Measurements from ENCODE around the gene PROX2. TPM values are rescaled to one million over a fixed set of nuclear protein-coding genes. Genes with fewer than 3 reads are reported as not detected.
A peak's percentile ranks its signal among the peaks of the same experiment; 100 is the strongest.

The PROX2 gene
- total RNA-seq, 1 donor from 2014 or later = 0.08 TPM

- H3K4me1 Mint-ChIP-seq (ENCODE audit: unreplicated experiment) = peaks cover 10% of the 10 kb centered on the region
- no peak overlapping the region for H3K27ac Mint-ChIP-seq (ENCODE audit: unreplicated experiment)
- peaks cover 2% of the 10 kb centered on the region for H3K27me3 Mint-ChIP-seq (ENCODE audit: unreplicated experiment)
- H3K36me3 Mint-ChIP-seq (ENCODE audit: low read depth, unreplicated experiment) = no peaks in the 10 kb centered on the region
- no peak overlapping the region for H3K4me3 Mint-ChIP-seq (ENCODE audit: unreplicated experiment)
- no peak for DNase-seq (ENCODE audit: low spot score)
- no peaks in the 10 kb centered on the region for H3K9me3 Mint-ChIP-seq (ENCODE audit: unreplicated experiment)
- no peak for TF ChIP-seq CTCF (IDR thresholded peaks at IDR 0.05; ENCODE audit: unreplicated experiment)
Observed at GRCh38 chr14:74875204-74875603, 741 bp downstream of the PROX2 start.

GRCh38 chr14:74871819-74872218 lies 4.1 kb downstream of the PROX2 start:
- Mint-ChIP-seq H3K27ac (ENCODE audit: unreplicated experiment) (no peak overlapping the region), H3K4me3 (ENCODE audit: unreplicated experiment) (no peak overlapping the region), H3K9me3 (ENCODE audit: unreplicated experiment) (no peaks in the 10 kb centered on the region), H3K4me1 (ENCODE audit: unreplicated experiment) (peaks cover 10% of the 10 kb centered on the region), H3K27me3 (ENCODE audit: unreplicated experiment) (peaks cover 2% of the 10 kb centered on the region), H3K36me3 (ENCODE audit: low read depth, unreplicated experiment) (no peaks in the 10 kb centered on the region)
- no peak for DNase-seq (ENCODE audit: low spot score)
- no peak for TF ChIP-seq CTCF (IDR thresholded peaks at IDR 0.05; ENCODE audit: unreplicated experiment)

- Mint-ChIP-seq H3K36me3 (ENCODE audit: low read depth, unreplicated experiment) (no peaks in the 10 kb centered on the region), H3K9me3 (ENCODE audit: unreplicated experiment) (no peaks in the 10 kb centered on the region), H3K27me3 (ENCODE audit: unreplicated experiment) (peaks cover 1% of the 10 kb centered on the region), H3K27ac (ENCODE audit: unreplicated experiment) (no peak overlapping the region), H3K4me1 (ENCODE audit: unreplicated experiment) (peaks cover 5% of the 10 kb centered on the region), H3K4me3 (ENCODE audit: unreplicated experiment) (no peak overlapping the region)
- no peak for TF ChIP-seq CTCF (IDR thresholded peaks at IDR 0.05; ENCODE audit: unreplicated experiment)
- DNase-seq (ENCODE audit: low spot score) = no peak
Observed at GRCh38 chr14:74868739-74869138, 7.2 kb downstream of the PROX2 start.

GRCh38 chr14:74867673-74868072 lies 8.3 kb downstream of the PROX2 start:
- no peak for TF ChIP-seq CTCF (IDR thresholded peaks at IDR 0.05; ENCODE audit: unreplicated experiment)
- H3K9me3 Mint-ChIP-seq (ENCODE audit: unreplicated experiment) = no peaks in the 10 kb centered on the region
- no peak overlapping the region for H3K4me3 Mint-ChIP-seq (ENCODE audit: unreplicated experiment)
- peaks cover 11% of the 10 kb centered on the region for H3K4me1 Mint-ChIP-seq (ENCODE audit: unreplicated experiment)
- DNase-seq (ENCODE audit: low spot score) = no peak
- no peaks in the 10 kb centered on the region for H3K36me3 Mint-ChIP-seq (ENCODE audit: low read depth, unreplicated experiment)
- H3K27me3 Mint-ChIP-seq (ENCODE audit: unreplicated experiment) = peaks cover 1% of the 10 kb centered on the region
- H3K27ac Mint-ChIP-seq (ENCODE audit: unreplicated experiment) = no peak overlapping the region

- Mint-ChIP-seq H3K36me3 (ENCODE audit: low read depth, unreplicated experiment) (no peaks in the 10 kb centered on the region), H3K4me1 (ENCODE audit: unreplicated experiment) (peaks cover 11% of the 10 kb centered on the region), H3K9me3 (ENCODE audit: unreplicated experiment) (no peaks in the 10 kb centered on the region), H3K27me3 (ENCODE audit: unreplicated experiment) (peaks cover 3% of the 10 kb centered on the region), H3K4me3 (ENCODE audit: unreplicated experiment) (peak overlapping the region; percentile 5), H3K27ac (ENCODE audit: unreplicated experiment) (no peak overlapping the region)
- TF ChIP-seq CTCF (IDR thresholded peaks at IDR 0.05; ENCODE audit: unreplicated experiment) = no peak
- no peak for DNase-seq (ENCODE audit: low spot score)
Observed at GRCh38 chr14:74866708-74867389, 9.1 kb downstream of the PROX2 start.

Measured in endothelial cell (in vitro differentiated cells).